ENCODE results near the gene INPP4B. TPM values are rescaled to one million over a fixed set of nuclear protein-coding genes. Genes with fewer than 3 reads are reported as not detected.

INPP4B gene
- polyA plus RNA-seq, 4 donors = 4.9 to 8.7 (median 8.1) TPM

DNA sequence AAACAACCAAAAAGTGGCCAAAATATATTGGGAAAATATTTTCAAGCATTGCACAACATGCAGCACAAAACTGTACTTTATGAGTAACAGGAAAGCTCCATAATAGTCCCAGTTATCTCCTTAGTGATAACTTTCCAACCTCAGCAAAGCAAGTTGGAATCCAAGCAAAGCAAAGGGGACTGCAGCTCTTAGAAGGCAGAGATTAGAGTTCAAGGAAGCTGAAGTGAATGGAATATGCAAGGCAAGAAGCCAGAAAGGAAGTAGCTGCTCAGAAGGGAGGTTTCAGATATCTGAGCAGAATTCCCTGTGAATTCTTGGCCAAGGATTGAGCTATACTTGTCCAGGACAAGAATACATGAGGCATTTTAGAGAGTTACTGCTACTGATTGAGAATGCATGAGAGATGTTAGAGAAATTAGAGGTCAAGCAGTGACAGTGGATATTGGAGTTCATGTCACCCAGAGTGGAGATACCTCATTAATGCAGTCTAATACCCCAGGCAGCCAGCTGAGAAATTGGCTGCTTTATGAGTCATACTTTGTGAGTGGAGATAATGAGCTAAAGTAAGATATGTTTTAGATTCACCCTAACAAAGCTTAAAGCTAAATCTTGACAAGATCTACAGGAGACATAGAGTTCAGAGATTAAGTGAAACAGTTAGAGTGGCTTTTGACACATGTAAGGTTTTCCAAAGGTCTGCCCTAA lies 102.8 kb downstream of the INPP4B start:
- no peak for DNase-seq (ENCODE audit: low read depth in 4 of 4, low spot score in 3 of 4)

DNA sequence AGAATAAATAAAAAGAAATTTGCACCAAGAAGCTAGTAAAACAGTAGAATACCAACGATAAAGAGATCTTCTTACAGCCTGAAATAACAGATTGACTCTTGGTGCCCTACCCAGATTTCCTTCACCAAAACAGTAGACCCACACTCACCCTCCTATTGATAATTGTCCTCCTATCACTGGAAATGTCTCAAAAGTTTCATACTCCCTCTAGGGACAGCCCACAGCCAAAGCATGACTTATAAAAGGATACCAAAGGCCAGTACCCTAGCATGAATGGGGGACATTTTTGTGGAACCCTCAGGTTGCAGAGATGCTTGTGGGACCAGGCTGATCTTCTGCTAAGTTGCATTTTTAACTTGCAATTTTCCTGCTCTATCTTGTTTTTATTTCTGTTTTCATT lies 104.1 kb downstream of the INPP4B start:
- DNase-seq (ENCODE audit: low read depth in 4 of 4, low spot score in 3 of 4) = no peak

DNA sequence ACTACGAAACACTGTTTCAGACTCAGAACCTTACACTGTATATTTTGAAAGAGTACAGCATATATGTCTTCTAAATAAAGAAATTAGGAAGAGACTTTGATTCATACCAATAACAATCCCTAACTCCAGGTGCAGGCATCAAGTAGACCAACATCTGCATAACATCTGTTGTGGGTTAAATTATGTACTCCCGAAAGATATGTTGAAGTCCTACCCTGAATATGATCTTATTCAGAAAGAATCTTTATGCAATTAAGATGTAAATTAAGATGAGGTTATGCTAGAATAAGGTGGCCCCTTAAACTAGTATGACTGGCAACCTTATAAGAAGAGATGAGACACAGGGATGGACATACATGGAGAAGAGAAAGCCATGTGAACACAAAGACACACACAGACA lies 117.9 kb downstream of the INPP4B start:
- no peak for DNase-seq (ENCODE audit: low read depth in 4 of 4, low spot score in 3 of 4)

DNA sequence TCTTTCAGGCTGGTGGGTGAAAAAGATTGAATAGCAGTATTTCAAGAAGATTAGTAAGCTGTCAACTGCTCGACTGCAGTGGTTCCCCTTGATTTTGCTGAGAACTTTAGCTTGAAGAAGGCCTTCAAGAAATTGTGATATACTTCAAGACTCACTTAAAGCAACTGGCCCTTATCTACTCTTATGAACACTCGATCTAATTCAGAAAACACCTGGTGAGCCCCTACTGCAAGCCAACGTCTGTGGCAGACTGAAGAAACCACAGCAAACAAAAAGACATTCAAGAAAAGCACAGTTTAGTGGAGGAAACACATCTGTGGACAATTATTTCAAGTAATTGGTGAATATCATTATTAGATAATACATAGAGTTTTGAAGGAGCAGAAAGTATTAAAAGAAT lies 119.0 kb downstream of the INPP4B start:
- DNase-seq (ENCODE audit: low read depth in 4 of 4, low spot score in 3 of 4) = no peak

DNA sequence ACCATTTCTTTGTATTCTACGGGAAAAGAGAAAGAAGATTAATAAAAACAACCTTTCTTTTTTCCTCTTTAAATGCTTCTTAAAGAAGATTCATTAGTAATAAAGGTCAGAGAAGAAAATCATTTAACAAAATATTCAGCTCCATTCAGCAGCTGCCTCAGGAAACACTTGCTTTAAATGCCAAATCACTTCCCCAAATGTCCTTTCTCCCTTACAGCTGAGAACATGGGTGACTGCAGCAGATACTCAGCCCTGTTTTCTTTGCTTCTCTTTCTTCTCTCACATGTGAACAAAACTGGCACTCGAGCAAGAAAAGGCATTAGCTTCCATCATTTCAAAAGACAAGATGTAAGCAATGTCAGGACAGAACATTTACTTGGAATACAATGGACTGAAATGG lies 120.2 kb downstream of the INPP4B start:
- DNase-seq (ENCODE audit: low read depth in 4 of 4, low spot score in 3 of 4) = no peak

GRCh38 chr4:142721187-142721586 lies 124.9 kb downstream of the INPP4B start:
- DNase-seq (ENCODE audit: low read depth in 4 of 4, low spot score in 3 of 4) = no peak

DNA sequence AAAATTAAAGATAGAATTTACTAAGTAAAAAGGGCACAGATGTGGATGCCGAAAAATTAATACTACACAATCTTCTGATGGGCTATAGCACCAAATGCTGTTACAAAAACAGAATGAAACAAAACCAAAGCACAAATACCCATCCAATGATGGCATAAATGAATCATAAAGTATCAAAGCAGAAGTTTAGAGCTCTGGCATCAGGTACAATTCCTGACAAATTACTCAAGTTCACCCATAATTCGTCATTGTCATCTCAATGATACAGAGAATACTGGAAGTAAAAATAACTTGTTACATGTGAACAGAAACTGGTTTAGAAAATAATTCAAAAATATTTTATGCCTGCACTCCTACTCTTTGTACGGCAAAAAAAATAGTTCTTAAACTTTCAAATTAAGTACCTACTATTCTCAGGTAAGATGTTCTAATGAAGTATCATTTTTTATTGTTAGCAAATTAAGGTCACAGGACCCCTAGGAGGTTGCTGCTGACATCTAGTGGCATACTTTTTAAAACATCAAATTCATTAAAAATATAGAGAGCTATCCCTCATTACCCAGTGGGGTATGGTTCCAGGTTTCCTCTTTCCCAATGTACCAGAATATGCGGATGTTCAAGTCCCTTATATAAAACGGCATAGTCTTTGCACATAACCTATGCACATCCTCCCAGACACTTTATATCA lies 126.1 kb downstream of the INPP4B start:
- no peak for DNase-seq (ENCODE audit: low read depth in 4 of 4, low spot score in 3 of 4)

DNA sequence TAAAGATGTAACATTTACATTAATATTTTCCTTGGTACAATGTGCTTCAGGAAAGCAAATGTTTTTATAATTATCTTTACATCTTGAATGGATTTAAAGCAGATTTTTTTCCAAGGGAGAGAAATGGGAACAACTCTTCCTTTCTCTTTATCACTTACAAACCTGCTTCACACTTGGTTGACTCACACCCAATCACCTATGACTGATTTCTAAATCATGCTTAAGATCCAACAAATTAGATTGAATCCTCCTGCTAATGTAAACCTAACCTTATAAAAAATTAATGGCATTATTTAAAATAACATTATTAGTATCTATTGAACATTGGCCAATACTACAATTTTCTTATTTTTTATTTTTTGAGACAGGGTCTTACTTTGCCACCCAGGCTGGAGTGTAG lies 127.1 kb downstream of the INPP4B start:
- no peak for DNase-seq (ENCODE audit: low read depth in 4 of 4, low spot score in 3 of 4)

DNA sequence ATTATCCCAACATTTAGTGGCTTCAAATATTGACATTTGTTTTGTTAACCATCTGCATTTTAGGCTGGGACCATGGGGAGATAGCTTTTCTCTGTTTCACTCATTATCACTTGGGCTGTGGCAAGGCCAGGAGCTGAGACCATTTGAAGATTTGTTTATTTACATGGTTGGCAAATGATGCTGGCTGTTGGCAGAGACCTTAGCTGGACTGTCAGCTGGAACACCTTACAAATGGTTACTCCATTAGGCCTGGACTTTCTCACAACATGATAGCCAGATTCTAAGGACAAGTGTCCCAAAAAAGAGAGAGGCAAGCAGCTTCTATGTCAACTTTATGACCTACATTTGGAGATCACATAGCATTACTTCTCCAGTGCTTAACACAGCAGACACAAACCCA lies 130.4 kb downstream of the INPP4B start:
- no peak for DNase-seq (ENCODE audit: low read depth in 4 of 4, low spot score in 3 of 4)

- no peak for DNase-seq (ENCODE audit: low read depth in 4 of 4, low spot score in 3 of 4)
Observed at GRCh38 chr4:142713282-142714030, 132.6 kb downstream of the INPP4B start.

- DNase-seq (ENCODE audit: low read depth in 4 of 4, low spot score in 3 of 4) = no peak
Observed at GRCh38 chr4:142708231-142708630, 137.9 kb downstream of the INPP4B start.

GRCh38 chr4:142707401-142707800 lies 138.7 kb downstream of the INPP4B start:
- DNase-seq (ENCODE audit: low read depth in 4 of 4, low spot score in 3 of 4) = no peak

GRCh38 chr4:142706381-142706780 lies 139.7 kb downstream of the INPP4B start:
- DNase-seq (ENCODE audit: low read depth in 4 of 4, low spot score in 3 of 4) = no peak

DNA sequence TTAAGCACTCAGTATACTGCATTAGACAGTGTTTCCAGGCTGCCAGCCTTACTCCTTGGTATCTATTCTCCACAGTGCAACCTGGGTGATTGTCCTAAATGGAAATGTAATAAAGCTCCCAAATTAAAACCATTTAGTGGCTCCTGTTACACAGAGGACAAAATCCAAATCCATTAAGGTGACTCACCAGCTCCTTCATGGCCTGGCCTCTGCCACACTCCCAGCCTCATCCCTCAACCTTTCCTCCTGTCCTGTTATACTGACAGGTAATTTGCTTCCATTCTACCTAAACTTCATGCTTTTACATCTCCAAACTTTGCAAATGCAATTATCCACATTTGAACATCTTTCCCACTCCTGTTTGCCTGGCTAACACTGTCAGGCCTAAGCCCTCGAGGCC lies 140.3 kb downstream of the INPP4B start:
- DNase-seq (ENCODE audit: low read depth in 4 of 4, low spot score in 3 of 4) = no peak

DNA sequence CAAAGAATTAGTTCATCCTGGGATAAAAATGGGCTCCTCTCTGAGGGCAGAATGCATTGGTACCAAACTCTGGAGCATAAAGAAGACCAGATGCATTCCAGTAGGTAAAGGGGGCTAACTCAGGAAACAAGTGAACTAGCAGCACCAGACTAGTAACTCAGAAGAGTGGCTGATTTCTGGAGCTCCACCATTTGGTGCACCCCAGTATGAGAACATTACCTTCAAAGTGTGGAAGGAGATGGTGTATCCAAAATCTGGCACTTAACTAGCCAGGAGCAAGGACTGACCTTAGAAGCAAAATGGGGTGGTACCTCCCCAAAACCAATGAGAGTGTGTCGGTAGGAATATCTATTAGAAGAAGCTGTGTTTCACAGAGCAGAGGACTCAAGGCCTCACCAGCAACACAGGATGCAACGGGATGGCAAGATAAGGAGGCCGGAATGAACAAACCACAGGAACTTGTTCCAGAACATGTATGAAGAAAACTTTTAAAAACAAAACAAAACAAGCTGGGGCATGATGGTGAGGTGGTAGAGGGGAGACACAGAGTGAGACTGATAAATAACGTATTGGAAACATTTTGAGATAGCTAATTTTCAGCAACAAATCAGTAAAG lies 142.3 kb downstream of the INPP4B start:
- no peak for DNase-seq (ENCODE audit: low read depth in 4 of 4, low spot score in 3 of 4)

GRCh38 chr4:142701017-142701416 lies 145.1 kb downstream of the INPP4B start:
- DNase-seq (ENCODE audit: low read depth in 4 of 4, low spot score in 3 of 4) = no peak

- no peak for DNase-seq (ENCODE audit: low read depth in 4 of 4, low spot score in 3 of 4)
Observed at GRCh38 chr4:142700531-142700930, 145.6 kb downstream of the INPP4B start.

- DNase-seq (ENCODE audit: low read depth in 4 of 4, low spot score in 3 of 4) = no peak
Observed at GRCh38 chr4:142698552-142698951, 147.5 kb downstream of the INPP4B start.

GRCh38 chr4:142697928-142698327 lies 148.2 kb downstream of the INPP4B start:
- DNase-seq (ENCODE audit: low read depth in 4 of 4, low spot score in 3 of 4) = no peak

GRCh38 chr4:142697320-142697719 lies 148.8 kb downstream of the INPP4B start:
- no peak for DNase-seq (ENCODE audit: low read depth in 4 of 4, low spot score in 3 of 4)

All from left renal pelvis (tissue), 4 donors.